ENCODE results near the gene PHOSPHO1. TPM values are rescaled to one million over a fixed set of nuclear protein-coding genes. Genes with fewer than 3 reads are reported as not detected.
A peak's percentile ranks its signal among the peaks of the same experiment; 100 is the strongest.
"Not testable (repeated sequence)": the region's sequence is repeated elsewhere in the genome, so short reads cannot be mapped to it uniquely, and the experiment has no call there.

PHOSPHO1 gene
- total and polyA plus RNA-seq, 2 of the 13 experiments (the other 11 are each of a cell fraction or from before 2014, with no cell fraction given): not detected

DNA sequence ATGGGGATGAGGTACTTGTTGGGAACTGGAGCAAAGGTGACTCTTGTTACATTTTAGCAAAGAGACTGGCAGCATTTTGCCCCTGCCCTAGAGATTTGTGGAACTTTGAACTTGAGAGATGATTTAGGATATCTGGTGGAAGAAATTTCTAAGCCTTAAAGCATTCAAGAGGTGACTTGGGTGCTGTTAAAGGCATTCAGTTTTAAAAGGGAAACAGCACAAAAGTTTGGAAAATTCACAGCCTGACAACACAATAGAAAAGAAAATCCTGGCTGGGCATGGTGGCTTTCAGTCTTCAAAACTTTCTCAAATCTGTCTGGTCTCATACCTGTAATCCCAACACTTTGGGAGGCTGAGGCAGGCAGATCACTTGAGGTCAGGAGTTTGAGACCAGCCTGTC, 46.1 kb downstream of the PHOSPHO1 start:
- H4K20me1 ChIP-seq (ENCODE audit: insufficient read depth, low read length); H3K27me3 ChIP-seq (ENCODE audit: control insufficient read depth in 1 of 2, insufficient read depth in 2 of 2, low read length in 2 of 2); BruUV-seq (replicated peaks); H3K4me3 ChIP-seq (replicated peaks in 1 of 3; ENCODE audit: insufficient read depth in 1 of 3, low read depth in 2 of 3, low read length in 3 of 3); H2AFZ ChIP-seq (ENCODE audit: low read length); CTCF ChIA-PET (ENCODE audit: low intra/inter-chr PET ratio, low total read pairs); DNase-seq (ENCODE audit: low spot score); H3K36me3 ChIP-seq (replicated peaks in 1 of 2; ENCODE audit: control insufficient read depth in 1 of 2, insufficient read depth in 2 of 2, low read length in 2 of 2); ATAC-seq; H3K4me1 ChIP-seq (ENCODE audit: insufficient read depth, low read length); H3K9ac ChIP-seq (ENCODE audit: insufficient read depth, low read depth, low read length); H3K4me2 ChIP-seq (ENCODE audit: low read depth, low read length); POLR2A ChIA-PET; intact Hi-C loops (cut with micrococcal nuclease; ENCODE audit: unreplicated experiment); H3K79me2 ChIP-seq (ENCODE audit: insufficient read depth, low read length); FAIRE-seq; H3K27ac ChIP-seq (ENCODE audit: extremely low read length, insufficient read depth, low read length): not testable (repeated sequence)
- TF ChIP-seq ZNF841 (CRISPR knock-in tag; IDR thresholded peaks at IDR 0.05; ENCODE audit: borderline replicate concordance): peak; percentile 91; the same call in 1 of the 2 replicates
- in situ Hi-C loops (cut with HindIII; ENCODE audit: extremely low pct_ligation_motif_present, low pct_unique_long_range_greater_than_20kb): loop anchor here (5.0 kb wide), 1 partner anchor 43 kb away; no protein-coding TSS in a partner anchor
- peaks cover 15% of the 10 kb centered on the region for H3K9me3 ChIP-seq (ENCODE audit: low read length)

DNA sequence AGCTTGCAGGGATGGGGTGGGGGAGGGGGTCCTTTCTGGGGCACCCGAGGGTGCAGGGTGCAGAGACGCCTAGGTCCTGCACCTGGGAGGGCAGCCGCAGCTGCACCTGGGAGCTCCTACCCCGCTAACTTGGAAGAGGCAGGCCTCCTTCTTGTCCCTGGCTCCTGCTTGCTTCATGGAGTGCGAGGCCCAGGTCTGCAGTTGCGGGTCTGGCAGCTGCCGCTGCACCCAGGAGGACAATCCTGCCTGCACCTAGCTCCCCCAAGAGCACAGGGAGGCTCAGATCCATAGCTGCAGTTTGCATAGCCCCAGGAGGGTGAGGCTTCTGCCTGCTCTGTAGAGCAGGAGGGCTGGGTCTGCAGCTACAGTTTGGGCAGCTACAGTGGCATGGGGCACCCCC, 46.8 kb downstream of the PHOSPHO1 start:
- no peak overlapping the region for H3K9ac ChIP-seq (ENCODE audit: insufficient read depth, low read depth, low read length)
- no peak for DNase-seq (ENCODE audit: low spot score)
- intact Hi-C loops (cut with micrococcal nuclease; ENCODE audit: unreplicated experiment): no loop called here
- POLR2A ChIA-PET: interaction anchor here (1.1 kb wide), 1 partner anchor 8 kb away, joined by 3 read pairs; no protein-coding TSS in a partner anchor
- WGBS (ENCODE audit: low lambda C conversion rate): 0% methylated on average over 3 of the region's 7 CpGs
- peak overlapping the region in 1 of 3 experiments; percentile 50; a peak in 2 of 6 replicates for H3K4me3 ChIP-seq (replicated peaks in 1 of 3; ENCODE audit: insufficient read depth in 1 of 3, low read depth in 2 of 3, low read length in 3 of 3)
- H2AFZ ChIP-seq (ENCODE audit: low read length): no peak overlapping the region
- H3K4me1 ChIP-seq (ENCODE audit: insufficient read depth, low read length): no peaks in the 10 kb centered on the region
- CTCF ChIA-PET (ENCODE audit: low intra/inter-chr PET ratio, low total read pairs): no interaction called here
- H3K27me3 ChIP-seq (ENCODE audit: control insufficient read depth in 1 of 2, insufficient read depth in 2 of 2, low read length in 2 of 2): no peaks in the 10 kb centered on the region
- H3K4me2 ChIP-seq (ENCODE audit: low read depth, low read length): peak overlapping the region; percentile 48
- H3K79me2 ChIP-seq (ENCODE audit: insufficient read depth, low read length): no peaks in the 10 kb centered on the region
- in situ Hi-C loops (cut with HindIII; ENCODE audit: extremely low pct_ligation_motif_present, low pct_unique_long_range_greater_than_20kb): loop anchor here (5.0 kb wide), 1 partner anchor 44 kb away; no protein-coding TSS in a partner anchor
- BruUV-seq (replicated peaks): no TSS peak
- no peaks in the 10 kb centered on the region for H4K20me1 ChIP-seq (ENCODE audit: insufficient read depth, low read length)
- FAIRE-seq: no peak
- H3K27ac ChIP-seq (ENCODE audit: extremely low read length, insufficient read depth, low read length): no peak overlapping the region
- H3K36me3 ChIP-seq (replicated peaks in 1 of 2; ENCODE audit: control insufficient read depth in 1 of 2, insufficient read depth in 2 of 2, low read length in 2 of 2): no peaks in the 10 kb centered on the region
- peaks cover 15% of the 10 kb centered on the region for H3K9me3 ChIP-seq (ENCODE audit: low read length)
- ATAC-seq: peak; percentile 56
- TF ChIP-seq MBNL3 (CRISPR knock-in tag; conservative IDR thresholded peaks at IDR 0.05) (no peak), CBFB (CRISPR knock-in tag; IDR thresholded peaks at IDR 0.05) (no peak), ZNF432 (CRISPR knock-in tag; IDR thresholded peaks at IDR 0.05; ENCODE audit: borderline replicate concordance) (no peak), HDAC2 (CRISPR knock-in tag; IDR thresholded peaks at IDR 0.05) (no peak), MXI1 (IDR thresholded peaks at IDR 0.05; ENCODE audit: borderline replicate concordance, low read depth, low read length) (no peak), ZNF136 (CRISPR knock-in tag; IDR thresholded peaks at IDR 0.05; ENCODE audit: low read depth) (no peak)
- TF ChIP-seq, protein P1, sequence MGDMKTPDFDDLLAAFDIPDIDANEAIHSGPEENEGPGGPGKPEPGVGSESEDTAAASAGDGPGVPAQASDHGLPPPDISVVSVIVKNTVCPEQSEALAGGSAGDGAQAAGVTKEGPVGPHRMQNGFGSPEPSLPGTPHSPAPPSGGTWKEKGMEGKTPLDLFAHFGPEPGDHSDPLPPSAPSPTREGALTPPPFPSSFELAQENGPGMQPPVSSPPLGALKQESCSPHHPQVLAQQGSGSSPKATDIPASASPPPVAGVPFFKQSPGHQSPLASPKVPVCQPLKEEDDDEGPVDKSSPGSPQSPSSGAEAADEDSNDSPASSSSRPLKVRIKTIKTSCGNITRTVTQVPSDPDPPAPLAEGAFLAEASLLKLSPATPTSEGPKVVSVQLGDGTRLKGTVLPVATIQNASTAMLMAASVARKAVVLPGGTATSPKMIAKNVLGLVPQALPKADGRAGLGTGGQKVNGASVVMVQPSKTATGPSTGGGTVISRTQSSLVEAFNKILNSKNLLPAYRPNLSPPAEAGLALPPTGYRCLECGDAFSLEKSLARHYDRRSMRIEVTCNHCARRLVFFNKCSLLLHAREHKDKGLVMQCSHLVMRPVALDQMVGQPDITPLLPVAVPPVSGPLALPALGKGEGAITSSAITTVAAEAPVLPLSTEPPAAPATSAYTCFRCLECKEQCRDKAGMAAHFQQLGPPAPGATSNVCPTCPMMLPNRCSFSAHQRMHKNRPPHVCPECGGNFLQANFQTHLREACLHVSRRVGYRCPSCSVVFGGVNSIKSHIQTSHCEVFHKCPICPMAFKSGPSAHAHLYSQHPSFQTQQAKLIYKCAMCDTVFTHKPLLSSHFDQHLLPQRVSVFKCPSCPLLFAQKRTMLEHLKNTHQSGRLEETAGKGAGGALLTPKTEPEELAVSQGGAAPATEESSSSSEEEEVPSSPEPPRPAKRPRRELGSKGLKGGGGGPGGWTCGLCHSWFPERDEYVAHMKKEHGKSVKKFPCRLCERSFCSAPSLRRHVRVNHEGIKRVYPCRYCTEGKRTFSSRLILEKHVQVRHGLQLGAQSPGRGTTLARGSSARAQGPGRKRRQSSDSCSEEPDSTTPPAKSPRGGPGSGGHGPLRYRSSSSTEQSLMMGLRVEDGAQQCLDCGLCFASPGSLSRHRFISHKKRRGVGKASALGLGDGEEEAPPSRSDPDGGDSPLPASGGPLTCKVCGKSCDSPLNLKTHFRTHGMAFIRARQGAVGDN (CRISPR knock-in tag; IDR thresholded peaks at IDR 0.05): peak; percentile 46
- TF ChIP-seq, protein P2, sequence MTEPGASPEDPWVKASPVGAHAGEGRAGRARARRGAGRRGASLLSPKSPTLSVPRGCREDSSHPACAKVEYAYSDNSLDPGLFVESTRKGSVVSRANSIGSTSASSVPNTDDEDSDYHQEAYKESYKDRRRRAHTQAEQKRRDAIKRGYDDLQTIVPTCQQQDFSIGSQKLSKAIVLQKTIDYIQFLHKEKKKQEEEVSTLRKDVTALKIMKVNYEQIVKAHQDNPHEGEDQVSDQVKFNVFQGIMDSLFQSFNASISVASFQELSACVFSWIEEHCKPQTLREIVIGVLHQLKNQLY (CRISPR knock-in tag; IDR thresholded peaks at IDR 0.05): no peak
- TF ChIP-seq, protein P3, sequence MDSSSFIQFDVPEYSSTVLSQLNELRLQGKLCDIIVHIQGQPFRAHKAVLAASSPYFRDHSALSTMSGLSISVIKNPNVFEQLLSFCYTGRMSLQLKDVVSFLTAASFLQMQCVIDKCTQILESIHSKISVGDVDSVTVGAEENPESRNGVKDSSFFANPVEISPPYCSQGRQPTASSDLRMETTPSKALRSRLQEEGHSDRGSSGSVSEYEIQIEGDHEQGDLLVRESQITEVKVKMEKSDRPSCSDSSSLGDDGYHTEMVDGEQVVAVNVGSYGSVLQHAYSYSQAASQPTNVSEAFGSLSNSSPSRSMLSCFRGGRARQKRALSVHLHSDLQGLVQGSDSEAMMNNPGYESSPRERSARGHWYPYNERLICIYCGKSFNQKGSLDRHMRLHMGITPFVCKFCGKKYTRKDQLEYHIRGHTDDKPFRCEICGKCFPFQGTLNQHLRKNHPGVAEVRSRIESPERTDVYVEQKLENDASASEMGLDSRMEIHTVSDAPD (CRISPR knock-in tag; IDR thresholded peaks at IDR 0.05): no peak
- TF ChIP-seq, protein P4, sequence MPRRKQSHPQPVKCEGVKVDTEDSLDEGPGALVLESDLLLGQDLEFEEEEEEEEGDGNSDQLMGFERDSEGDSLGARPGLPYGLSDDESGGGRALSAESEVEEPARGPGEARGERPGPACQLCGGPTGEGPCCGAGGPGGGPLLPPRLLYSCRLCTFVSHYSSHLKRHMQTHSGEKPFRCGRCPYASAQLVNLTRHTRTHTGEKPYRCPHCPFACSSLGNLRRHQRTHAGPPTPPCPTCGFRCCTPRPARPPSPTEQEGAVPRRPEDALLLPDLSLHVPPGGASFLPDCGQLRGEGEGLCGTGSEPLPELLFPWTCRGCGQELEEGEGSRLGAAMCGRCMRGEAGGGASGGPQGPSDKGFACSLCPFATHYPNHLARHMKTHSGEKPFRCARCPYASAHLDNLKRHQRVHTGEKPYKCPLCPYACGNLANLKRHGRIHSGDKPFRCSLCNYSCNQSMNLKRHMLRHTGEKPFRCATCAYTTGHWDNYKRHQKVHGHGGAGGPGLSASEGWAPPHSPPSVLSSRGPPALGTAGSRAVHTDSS (CRISPR knock-in tag; conservative IDR thresholded peaks at IDR 0.05): no peak
